Right atrium auricular region (tissue), 2 donors: ENCODE results near the gene HAGHL. TPM values are rescaled to one million over a fixed set of nuclear protein-coding genes. Genes with fewer than 3 reads are reported as not detected.
A peak's percentile ranks its signal among the peaks of the same experiment; 100 is the strongest.

ENCODE experiments used
- DNase-seq: peaks from one replicate; pipeline ENCODE4 v3.0.0-alpha.2; 2019; ENCODE audit warnings: low spot score
- H3K27ac ChIP-seq, 2 donors: fragments of 200-600 bp; sonication (generic); 1 replicate in 1 of 2; 2 replicates in 1 of 2; pipeline ENCODE4 v1.5.1; 2016 to 2019
- H3K27me3 ChIP-seq, 2 donors: fragments of 200-600 bp; sonication (generic); one replicate each; pipeline versions ENCODE4 v1.5.1 to v1.6.0; 2017 to 2019
- H3K36me3 ChIP-seq: fragments of 200-600 bp; sonication (generic); one replicate; pipeline ENCODE4 v1.5.1; 2016
- H3K4me1 ChIP-seq, 2 donors: fragments of 200-600 bp; sonication (generic); one replicate each; pipeline versions ENCODE4 v1.5.1 to v1.6.0; 2017 to 2019
- H3K4me3 ChIP-seq, 2 donors: fragments of 200-600 bp; sonication (generic); 1 replicate in 1 of 2; 2 replicates in 1 of 2; pipeline ENCODE4 v1.5.1; 2017 to 2019; ENCODE audit warnings: mild to moderate bottlenecking in 1 of 2, moderate library complexity in 1 of 2
- H3K9me3 ChIP-seq, 2 donors: fragments of 200-600 bp; sonication (generic); one replicate each; pipeline ENCODE4 v1.5.1; 2019
- total RNA-seq, 2 donors: library from RNA; depleted of rRNA; stranded (reverse); fragments of >200 nt; gene quantifications; one replicate each; pipeline ENCODE4 v1.1.0, GENCODE V29; 2016
- TF ChIP-seq, protein P1 (sequence below), 2 donors: fragments of 200-600 bp; sonication (generic); IDR thresholded peaks; one replicate each; pipeline ENCODE4 v1.5.1; 2019; ENCODE audit warnings: antibody characterized with exemption in 2 of 2

HAGHL gene
- total RNA-seq, 2 donors from 2014 or later: 9.6 to 9.7 TPM

DNA sequence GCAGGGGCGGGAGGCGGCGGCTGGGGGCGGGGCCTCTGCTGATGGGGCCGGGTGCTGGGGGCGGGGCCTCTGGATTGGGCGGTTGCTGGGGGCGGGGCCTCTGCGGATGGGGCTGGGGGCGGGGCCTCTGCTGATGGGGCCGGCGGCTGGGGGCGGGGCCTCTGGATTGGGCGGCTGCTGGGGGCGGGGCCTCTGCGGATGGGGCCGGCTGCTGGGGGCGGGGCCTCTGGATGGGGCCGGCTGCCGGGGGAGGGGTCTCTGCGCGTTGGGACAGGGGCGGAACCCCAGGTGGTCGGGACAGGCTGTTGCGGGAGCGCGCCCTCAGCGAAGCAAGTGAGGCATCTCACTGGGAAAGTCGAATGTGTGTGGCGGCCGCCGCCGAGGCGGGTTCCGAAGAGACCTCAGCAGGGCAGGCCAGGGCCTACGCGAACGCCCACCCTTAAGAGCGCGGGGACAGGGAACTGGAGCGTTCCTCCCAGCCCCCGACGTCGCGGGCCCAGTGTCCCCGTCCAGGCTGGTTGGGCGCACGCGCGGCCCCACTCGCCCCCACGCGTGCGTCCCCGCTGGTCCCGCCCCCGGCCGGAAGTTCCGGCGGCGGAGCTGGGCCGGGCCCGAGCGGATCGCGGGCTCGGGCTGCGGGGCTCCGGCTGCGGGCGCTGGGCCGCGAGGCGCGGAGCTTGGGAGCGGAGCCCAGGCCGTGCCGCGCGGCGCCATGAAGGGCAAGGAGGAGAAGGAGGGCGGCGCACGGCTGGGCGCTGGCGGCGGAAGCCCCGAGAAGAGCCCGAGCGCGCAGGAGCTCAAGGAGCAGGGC, 46.9 kb upstream of the HAGHL start, which contains the start of gene STUB1:
TSS of gene STUB1 (plus strand) at position 597 of the 811 bp plus-strand sequence. CDS start at position 713, 116 bp downstream.
- DNase-seq: peak; percentile 80
- TF ChIP-seq, protein P1, sequence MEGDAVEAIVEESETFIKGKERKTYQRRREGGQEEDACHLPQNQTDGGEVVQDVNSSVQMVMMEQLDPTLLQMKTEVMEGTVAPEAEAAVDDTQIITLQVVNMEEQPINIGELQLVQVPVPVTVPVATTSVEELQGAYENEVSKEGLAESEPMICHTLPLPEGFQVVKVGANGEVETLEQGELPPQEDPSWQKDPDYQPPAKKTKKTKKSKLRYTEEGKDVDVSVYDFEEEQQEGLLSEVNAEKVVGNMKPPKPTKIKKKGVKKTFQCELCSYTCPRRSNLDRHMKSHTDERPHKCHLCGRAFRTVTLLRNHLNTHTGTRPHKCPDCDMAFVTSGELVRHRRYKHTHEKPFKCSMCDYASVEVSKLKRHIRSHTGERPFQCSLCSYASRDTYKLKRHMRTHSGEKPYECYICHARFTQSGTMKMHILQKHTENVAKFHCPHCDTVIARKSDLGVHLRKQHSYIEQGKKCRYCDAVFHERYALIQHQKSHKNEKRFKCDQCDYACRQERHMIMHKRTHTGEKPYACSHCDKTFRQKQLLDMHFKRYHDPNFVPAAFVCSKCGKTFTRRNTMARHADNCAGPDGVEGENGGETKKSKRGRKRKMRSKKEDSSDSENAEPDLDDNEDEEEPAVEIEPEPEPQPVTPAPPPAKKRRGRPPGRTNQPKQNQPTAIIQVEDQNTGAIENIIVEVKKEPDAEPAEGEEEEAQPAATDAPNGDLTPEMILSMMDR (IDR thresholded peaks at IDR 0.05): no peak
- Histone ChIP-seq H3K27me3 (no peaks in the 10 kb centered on the region), H3K27ac (peak within 1 kb of the TSS; percentile 95 to 99), H3K36me3 (peaks cover 20% of the 10 kb centered on the region), H3K4me1 (peaks cover 0 to 61% of the 10 kb centered on the region in 2 donors), H3K4me3 (peak within 1 kb of the TSS; percentile 82 to 88), H3K9me3 (no peaks in the 10 kb centered on the region)

DNA sequence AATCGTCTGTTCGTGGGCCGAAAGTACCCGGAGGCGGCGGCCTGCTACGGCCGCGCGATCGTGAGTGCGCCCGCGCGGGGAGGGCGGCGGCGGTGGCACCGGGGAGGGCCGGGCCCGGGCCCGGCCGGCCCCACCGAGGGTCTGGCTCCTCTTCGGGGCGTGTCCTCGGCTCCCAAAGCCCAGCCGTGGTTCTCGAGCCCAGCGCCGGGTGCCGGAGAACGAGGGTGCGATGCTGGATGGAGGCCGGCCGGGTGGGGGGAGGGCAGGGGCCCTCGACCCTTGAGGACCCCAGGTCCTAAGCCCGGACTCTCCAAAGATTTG, 46.3 kb upstream of the HAGHL start:
- no peaks in the 10 kb centered on the region for H3K9me3 ChIP-seq
- peak overlapping the region; percentile 95 to 99 for H3K27ac ChIP-seq
- H3K27me3 ChIP-seq: no peaks in the 10 kb centered on the region
- H3K4me1 ChIP-seq: peaks cover 0 to 62% of the 10 kb centered on the region in 2 donors
- peak overlapping the region; percentile 82 to 88 for H3K4me3 ChIP-seq
- H3K36me3 ChIP-seq: peaks cover 20% of the 10 kb centered on the region
- TF ChIP-seq, protein P1 (IDR thresholded peaks at IDR 0.05): no peak
- DNase-seq: no peak

DNA sequence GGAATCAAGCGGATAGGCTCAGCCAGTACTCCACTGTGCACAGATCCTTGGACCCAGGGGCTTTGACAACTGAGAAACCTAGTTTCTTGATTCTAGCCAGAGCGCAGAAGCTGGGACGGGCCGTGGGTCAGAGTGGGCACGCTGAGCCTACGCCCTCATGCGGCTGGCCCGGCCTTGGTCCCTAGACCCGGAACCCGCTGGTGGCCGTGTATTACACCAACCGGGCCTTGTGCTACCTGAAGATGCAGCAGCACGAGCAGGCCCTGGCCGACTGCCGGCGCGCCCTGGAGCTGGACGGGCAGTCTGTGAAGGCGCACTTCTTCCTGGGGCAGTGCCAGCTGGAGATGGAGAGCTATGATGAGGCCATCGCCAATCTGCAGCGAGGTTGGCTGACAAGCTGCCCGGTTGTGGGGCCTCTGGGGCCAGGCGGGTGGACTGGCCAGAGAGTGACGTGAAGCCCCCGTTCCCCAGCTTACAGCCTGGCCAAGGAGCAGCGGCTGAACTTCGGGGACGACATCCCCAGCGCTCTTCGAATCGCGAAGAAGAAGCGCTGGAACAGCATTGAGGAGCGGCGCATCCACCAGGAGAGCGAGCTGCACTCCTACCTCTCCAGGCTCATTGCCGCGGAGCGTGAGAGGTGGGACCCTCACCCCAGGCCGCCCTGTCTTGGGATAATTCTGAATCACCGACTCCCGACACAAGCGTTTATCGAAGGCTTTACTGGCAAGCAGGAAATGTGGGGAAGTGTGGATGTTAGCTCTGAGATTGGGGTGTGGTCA, 45.8 kb upstream of the HAGHL start:
- Histone ChIP-seq H3K9me3 (no peaks in the 10 kb centered on the region), H3K27me3 (no peaks in the 10 kb centered on the region), H3K27ac (peak overlapping the region; percentile 95 to 99), H3K36me3 (peaks cover 20% of the 10 kb centered on the region), H3K4me1 (peaks cover 0 to 62% of the 10 kb centered on the region in 2 donors), H3K4me3 (peak overlapping the region; percentile 82 to 88)
- no peak for DNase-seq
- TF ChIP-seq, protein P1 (IDR thresholded peaks at IDR 0.05): no peak

DNA sequence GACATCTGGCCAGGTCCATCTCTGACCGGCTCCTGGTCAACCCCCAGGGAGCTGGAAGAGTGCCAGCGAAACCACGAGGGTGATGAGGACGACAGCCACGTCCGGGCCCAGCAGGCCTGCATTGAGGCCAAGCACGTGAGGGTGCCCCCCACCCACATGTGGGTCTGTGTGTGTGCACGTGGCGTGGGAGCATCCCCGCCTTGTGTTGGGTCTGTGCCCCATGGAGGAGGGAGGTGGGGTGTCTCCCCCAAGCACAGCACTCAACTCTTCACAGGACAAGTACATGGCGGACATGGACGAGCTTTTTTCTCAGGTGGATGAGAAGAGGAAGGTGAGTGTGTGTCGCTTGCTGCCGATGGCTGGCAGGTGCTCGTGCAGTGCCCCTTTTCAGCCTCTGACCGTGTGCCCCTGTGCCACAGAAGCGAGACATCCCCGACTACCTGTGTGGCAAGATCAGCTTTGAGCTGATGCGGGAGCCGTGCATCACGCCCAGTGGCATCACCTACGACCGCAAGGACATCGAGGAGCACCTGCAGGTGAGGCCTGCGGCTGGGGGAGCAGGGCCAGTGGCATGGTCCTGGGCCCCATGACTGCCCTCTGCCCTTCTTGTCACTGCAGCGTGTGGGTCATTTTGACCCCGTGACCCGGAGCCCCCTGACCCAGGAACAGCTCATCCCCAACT, 45.0 kb upstream of the HAGHL start:
- Histone ChIP-seq H3K4me1 (peaks cover 0 to 59% of the 10 kb centered on the region in 2 donors), H3K9me3 (no peaks in the 10 kb centered on the region), H3K27me3 (no peaks in the 10 kb centered on the region), H3K27ac (no peak overlapping the region), H3K4me3 (peak overlapping the region in 1 of 2 donors; percentile 82), H3K36me3 (peaks cover 24% of the 10 kb centered on the region)
- TF ChIP-seq, protein P1 (IDR thresholded peaks at IDR 0.05): no peak
- no peak for DNase-seq

DNA sequence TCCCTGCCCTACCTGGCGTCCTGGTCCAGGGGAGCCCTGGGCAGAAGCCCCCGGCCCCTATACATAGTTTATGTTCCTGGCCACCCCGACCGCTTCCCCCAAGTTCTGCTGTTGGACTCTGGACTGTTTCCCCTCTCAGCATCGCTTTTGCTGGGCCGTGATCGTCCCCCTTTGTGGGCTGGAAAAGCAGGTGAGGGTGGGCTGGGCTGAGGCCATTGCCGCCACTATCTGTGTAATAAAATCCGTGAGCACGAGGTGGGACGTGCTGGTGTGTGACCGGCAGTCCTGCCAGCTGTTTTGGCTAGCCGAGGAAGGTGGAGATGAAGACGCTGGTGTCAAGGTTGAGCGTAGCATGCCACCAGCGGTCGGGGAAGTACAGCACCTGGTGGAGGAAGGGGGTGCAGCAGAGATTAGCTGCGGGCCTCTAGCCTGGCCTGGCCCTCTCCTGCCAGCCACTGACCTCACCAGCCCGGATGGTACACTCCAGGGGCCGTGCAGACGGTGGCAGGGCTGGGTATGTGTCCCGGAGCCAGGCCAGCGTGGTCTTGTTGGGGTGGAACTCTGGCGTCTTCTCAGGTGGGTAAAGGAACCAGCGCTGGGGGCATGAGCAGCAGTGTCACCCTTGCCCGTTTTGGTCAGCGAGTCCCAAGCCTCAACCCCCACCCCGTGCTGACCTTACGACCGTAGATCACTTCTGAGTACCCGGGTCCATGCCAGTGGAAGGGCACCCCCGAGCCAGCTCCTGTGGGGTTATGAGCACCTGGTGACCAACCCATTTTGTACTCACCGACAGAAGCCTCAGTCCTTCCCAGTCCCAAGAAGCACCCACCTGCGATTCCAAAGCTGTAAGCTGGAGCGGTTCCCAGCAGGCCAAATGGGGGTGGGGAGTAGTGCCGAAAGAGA, 44.2 kb upstream of the HAGHL start:
- Histone ChIP-seq H3K27me3 (no peaks in the 10 kb centered on the region), H3K4me3 (peak overlapping the region in 1 of 2 donors; percentile 67), H3K4me1 (peaks cover 0 to 59% of the 10 kb centered on the region in 2 donors), H3K27ac (no peak overlapping the region), H3K36me3 (peaks cover 29% of the 10 kb centered on the region), H3K9me3 (no peaks in the 10 kb centered on the region)
- DNase-seq: no peak
- TF ChIP-seq, protein P1 (IDR thresholded peaks at IDR 0.05): no peak
